ENCODE results near the gene MRPL33. TPM values are rescaled to one million over a fixed set of nuclear protein-coding genes. Genes with fewer than 3 reads are reported as not detected.

The MRPL33 gene
- total RNA-seq, 1 donor from 2014 or later, result 53.5 TPM

GRCh38 chr2:27730980-27731691 lies 40.4 kb upstream of the MRPL33 start:
- no peak overlapping the region for H3K4me3 Mint-ChIP-seq
- TF ChIP-seq, protein P1, sequence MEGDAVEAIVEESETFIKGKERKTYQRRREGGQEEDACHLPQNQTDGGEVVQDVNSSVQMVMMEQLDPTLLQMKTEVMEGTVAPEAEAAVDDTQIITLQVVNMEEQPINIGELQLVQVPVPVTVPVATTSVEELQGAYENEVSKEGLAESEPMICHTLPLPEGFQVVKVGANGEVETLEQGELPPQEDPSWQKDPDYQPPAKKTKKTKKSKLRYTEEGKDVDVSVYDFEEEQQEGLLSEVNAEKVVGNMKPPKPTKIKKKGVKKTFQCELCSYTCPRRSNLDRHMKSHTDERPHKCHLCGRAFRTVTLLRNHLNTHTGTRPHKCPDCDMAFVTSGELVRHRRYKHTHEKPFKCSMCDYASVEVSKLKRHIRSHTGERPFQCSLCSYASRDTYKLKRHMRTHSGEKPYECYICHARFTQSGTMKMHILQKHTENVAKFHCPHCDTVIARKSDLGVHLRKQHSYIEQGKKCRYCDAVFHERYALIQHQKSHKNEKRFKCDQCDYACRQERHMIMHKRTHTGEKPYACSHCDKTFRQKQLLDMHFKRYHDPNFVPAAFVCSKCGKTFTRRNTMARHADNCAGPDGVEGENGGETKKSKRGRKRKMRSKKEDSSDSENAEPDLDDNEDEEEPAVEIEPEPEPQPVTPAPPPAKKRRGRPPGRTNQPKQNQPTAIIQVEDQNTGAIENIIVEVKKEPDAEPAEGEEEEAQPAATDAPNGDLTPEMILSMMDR (conservative IDR thresholded peaks at IDR 0.05), result no peak
- peaks cover 5% of the 10 kb centered on the region for H3K4me1 Mint-ChIP-seq
- H3K27me3 Mint-ChIP-seq (ENCODE audit: low read depth), result peaks cover 4% of the 10 kb centered on the region
- no peak for DNase-seq (ENCODE audit: low read depth, low spot score)
- H3K36me3 Mint-ChIP-seq (ENCODE audit: low read depth), result no peaks in the 10 kb centered on the region
- no peaks in the 10 kb centered on the region for H3K9me3 Mint-ChIP-seq
- no peak overlapping the region for H3K27ac Mint-ChIP-seq (ENCODE audit: unreplicated experiment)

- Mint-ChIP-seq H3K4me1 (peaks cover 5% of the 10 kb centered on the region), H3K9me3 (no peaks in the 10 kb centered on the region), H3K4me3 (no peak overlapping the region), H3K36me3 (ENCODE audit: low read depth) (no peaks in the 10 kb centered on the region), H3K27me3 (ENCODE audit: low read depth) (peaks cover 12% of the 10 kb centered on the region), H3K27ac (ENCODE audit: unreplicated experiment) (no peak overlapping the region)
- TF ChIP-seq, protein P1 (conservative IDR thresholded peaks at IDR 0.05), result no peak
- no peak for DNase-seq (ENCODE audit: low read depth, low spot score)
These were observed 37.2 kb upstream of the MRPL33 start for GRCh38 chr2:27734305-27734704.

- H3K27me3 Mint-ChIP-seq (ENCODE audit: low read depth), result peaks cover 12% of the 10 kb centered on the region
- no peak overlapping the region for H3K27ac Mint-ChIP-seq (ENCODE audit: unreplicated experiment)
- TF ChIP-seq, protein P1 (conservative IDR thresholded peaks at IDR 0.05), result no peak
- H3K4me3 Mint-ChIP-seq, result peak overlapping the region; percentile 27
- no peaks in the 10 kb centered on the region for H3K36me3 Mint-ChIP-seq (ENCODE audit: low read depth)
- DNase-seq (ENCODE audit: low read depth, low spot score), result peak; percentile 26
- no peaks in the 10 kb centered on the region for H3K9me3 Mint-ChIP-seq
- peaks cover 5% of the 10 kb centered on the region for H3K4me1 Mint-ChIP-seq
These were observed 36.1 kb upstream of the MRPL33 start for GRCh38 chr2:27735263-27735904.

- peak overlapping the region; percentile 47 for H3K4me3 Mint-ChIP-seq
- H3K27ac Mint-ChIP-seq (ENCODE audit: unreplicated experiment), result no peak overlapping the region
- H3K36me3 Mint-ChIP-seq (ENCODE audit: low read depth), result no peaks in the 10 kb centered on the region
- no peak for DNase-seq (ENCODE audit: low read depth, low spot score)
- peaks cover 2% of the 10 kb centered on the region for H3K9me3 Mint-ChIP-seq
- peaks cover 5% of the 10 kb centered on the region for H3K4me1 Mint-ChIP-seq
- peaks cover 12% of the 10 kb centered on the region for H3K27me3 Mint-ChIP-seq (ENCODE audit: low read depth)
- TF ChIP-seq, protein P1 (conservative IDR thresholded peaks at IDR 0.05), result no peak
These were observed 35.3 kb upstream of the MRPL33 start for GRCh38 chr2:27736031-27736889.

DNA sequence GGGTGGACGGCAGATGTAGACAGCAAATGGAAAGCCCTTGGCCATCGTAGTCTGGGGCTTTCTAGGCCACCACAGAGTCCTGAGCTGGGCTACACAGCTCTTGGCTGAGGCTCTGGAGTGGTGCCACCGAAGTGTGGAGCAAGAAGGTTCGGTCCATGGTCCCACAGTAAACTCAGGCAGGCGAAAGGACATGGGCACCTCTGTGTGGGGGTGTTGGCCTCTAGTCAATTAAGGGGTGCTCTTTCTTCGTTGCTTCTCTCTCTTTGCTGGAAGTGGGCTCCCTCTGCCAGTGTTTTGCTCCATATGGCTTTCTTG lies 34.7 kb upstream of the MRPL33 start:
- Mint-ChIP-seq H3K36me3 (ENCODE audit: low read depth) (no peaks in the 10 kb centered on the region), H3K4me3 (peak overlapping the region; percentile 47), H3K27me3 (ENCODE audit: low read depth) (peaks cover 12% of the 10 kb centered on the region), H3K27ac (ENCODE audit: unreplicated experiment) (no peak overlapping the region), H3K9me3 (peaks cover 2% of the 10 kb centered on the region), H3K4me1 (peaks cover 5% of the 10 kb centered on the region)
- DNase-seq (ENCODE audit: low read depth, low spot score), result no peak
- TF ChIP-seq, protein P1 (conservative IDR thresholded peaks at IDR 0.05), result no peak

Data from neural crest cell (in vitro differentiated cells).